ENCODE measurements around the gene SLC4A2.
"Not testable (repeated sequence)": the region's sequence is repeated elsewhere in the genome, so short reads cannot be mapped to it uniquely, and the experiment has no call there.

The SLC4A2 gene

DNA sequence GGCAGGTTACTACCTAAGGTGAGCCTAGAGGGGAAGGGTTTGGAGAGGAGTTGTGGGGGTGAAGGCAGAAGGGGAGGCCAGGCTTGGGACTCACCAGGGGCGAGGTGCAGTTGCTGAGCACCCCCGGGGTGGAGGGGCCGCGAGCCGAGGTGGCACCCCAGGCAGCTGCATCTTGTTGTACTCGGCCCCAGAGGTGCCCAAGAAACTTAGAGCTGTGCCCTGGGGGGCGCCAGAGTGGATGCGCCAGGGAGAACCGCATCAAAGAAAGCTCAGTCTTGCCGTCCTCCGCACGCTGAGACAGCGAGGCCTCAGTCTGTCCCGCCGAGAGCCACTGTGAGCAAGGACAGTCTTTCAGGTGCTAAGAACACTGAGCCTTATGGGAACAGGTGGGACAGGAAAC lies 42.4 kb upstream of the SLC4A2 start:
- no peak for DNase-seq
- TF ChIP-seq POLR2A (IDR thresholded peaks at IDR 0.05; ENCODE audit: low read length) (no peak), GATA1 (IDR thresholded peaks at IDR 0.05; ENCODE audit: low read depth, low read length) (no peak)

DNA sequence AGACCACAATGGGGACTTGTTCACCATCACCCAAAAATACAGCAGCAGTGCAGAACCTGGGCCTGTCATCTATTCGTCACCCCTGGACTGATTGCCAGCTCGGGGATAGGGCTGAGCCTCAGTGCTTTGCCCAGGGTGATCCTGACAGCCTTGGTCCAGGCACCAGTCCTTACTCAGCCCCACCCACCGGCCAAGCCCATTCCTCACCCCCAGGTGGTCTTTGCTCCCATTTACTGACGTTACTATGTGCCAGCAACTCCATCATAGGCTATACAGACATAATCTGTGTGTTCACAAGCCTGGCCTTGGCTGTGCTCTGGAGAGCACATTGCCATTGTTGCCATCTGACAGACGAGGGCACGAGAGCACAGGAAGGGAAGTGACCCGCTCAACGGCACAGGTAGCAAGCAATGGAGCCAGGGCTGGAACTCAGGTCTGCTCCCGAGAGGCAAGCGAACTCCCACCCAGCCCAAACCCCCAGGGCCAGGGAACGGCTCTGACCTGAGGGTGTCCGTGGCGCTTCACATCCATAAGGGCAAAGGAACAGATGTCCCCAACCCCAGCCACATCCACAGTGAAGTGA lies 41.9 kb upstream of the SLC4A2 start:
- DNase-seq, result no peak
- TF ChIP-seq POLR2A (IDR thresholded peaks at IDR 0.05; ENCODE audit: low read length) (no peak), GATA1 (IDR thresholded peaks at IDR 0.05; ENCODE audit: low read depth, low read length) (no peak)

DNA sequence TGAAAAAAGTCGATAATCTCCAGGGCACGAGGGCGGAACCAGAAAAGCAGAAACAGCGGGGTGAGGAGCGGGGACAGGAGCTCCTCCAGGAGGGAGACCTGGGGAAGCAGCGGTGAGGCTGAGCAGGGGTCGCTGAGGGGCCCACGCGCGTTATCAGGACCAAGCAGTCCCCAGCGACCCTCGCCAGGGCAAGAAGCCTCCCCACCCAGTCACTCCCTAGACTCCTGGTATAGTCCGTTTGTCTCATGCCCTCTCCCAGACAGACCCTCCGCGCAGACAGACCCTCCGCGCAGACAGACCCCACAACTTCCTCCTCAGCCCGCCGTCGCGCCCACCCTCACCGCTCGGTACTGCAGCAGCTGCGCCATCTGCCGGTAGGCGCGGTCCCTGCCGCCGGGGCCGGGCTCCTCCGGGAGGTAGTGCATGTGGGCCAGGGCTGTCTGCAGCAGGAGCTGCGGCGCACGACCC lies 41.4 kb upstream of the SLC4A2 start:
- peak; percentile 73 to 79 for DNase-seq
- no peak for TF ChIP-seq GATA1 (IDR thresholded peaks at IDR 0.05; ENCODE audit: low read depth, low read length)
- no peak for TF ChIP-seq POLR2A (IDR thresholded peaks at IDR 0.05; ENCODE audit: low read length)

DNA sequence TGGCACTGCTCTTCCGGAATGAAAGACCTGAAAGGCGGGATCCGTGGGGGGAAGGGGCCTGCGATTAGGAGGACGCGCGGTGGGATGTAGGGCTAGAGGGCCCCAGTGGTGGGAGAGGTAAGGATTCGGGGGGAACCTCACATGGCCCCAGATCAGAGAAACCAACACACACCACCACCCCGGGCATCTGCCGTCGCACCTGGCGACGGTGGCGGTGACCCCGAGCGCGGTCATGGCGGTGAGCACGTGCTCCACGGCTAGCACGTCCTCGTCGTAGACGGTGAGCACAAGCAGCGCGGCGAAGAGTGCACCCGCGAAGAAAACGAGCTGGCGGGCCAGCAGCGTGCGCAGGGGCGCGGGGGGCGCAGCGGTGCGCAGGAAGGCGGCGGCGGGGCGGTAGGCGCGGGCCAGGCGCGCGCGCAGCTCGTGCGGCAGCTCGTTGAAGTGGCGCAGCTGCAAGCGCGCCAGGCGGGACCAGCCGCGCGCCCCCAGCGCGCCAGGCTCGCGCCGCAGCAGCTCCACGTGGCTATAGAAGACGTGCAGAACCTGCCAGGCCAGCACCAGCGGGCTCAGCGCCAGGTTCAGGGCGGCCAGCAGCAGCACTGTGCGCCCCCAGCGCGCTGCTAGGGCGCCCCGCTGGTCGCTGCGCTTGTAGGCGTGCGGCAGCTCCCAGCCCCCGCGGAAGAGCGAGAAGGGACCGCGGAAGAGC lies 40.8 kb upstream of the SLC4A2 start:
- DNase-seq, result peak; percentile 44 to 67
- TF ChIP-seq GATA1 (IDR thresholded peaks at IDR 0.05; ENCODE audit: low read depth, low read length), result no peak
- peak; percentile 6 for TF ChIP-seq POLR2A (IDR thresholded peaks at IDR 0.05; ENCODE audit: low read length)

DNA sequence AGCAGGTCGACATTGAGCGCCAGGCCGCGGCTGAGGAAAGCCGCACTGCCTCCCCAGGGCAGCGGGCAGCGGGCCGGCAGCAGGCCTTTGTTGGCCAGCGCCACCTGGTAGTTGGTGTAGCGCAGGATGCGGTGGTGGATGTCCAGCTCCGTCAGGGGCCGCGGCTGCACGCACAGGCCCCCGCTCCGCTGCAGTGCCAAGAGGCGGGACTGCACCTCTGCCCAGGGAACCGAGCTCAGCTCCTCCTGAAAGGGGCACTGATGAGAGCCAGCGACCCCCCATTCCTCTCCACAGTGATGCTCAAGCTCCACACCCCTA lies 40.3 kb upstream of the SLC4A2 start:
- DNase-seq, result no peak
- TF ChIP-seq GATA1 (IDR thresholded peaks at IDR 0.05; ENCODE audit: low read depth, low read length) (no peak), POLR2A (IDR thresholded peaks at IDR 0.05; ENCODE audit: low read length) (no peak)

DNA sequence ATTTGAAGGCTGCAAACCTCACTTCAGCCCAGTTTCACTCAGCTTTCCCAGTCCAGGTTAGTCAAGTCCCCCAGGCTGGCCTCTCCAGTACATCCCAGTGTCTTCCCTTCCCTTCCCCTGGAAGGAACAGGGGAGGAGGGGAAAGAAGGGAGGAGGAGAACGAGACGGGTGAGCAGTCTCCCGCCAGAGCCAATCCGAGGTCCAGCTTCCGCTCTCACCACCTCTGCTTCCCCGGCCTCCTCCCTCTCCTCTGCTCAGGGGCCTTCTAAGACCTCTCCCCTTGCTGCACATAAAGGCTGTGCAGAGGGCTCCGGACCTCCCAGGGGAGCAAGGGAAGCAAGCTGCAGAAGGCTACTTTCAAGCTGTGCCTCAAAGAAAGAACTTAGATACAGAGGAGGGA lies 39.2 kb upstream of the SLC4A2 start:
- DNase-seq, result no peak
- TF ChIP-seq GATA1 (IDR thresholded peaks at IDR 0.05; ENCODE audit: low read depth, low read length) (no peak), POLR2A (IDR thresholded peaks at IDR 0.05; ENCODE audit: low read length) (no peak)

DNA sequence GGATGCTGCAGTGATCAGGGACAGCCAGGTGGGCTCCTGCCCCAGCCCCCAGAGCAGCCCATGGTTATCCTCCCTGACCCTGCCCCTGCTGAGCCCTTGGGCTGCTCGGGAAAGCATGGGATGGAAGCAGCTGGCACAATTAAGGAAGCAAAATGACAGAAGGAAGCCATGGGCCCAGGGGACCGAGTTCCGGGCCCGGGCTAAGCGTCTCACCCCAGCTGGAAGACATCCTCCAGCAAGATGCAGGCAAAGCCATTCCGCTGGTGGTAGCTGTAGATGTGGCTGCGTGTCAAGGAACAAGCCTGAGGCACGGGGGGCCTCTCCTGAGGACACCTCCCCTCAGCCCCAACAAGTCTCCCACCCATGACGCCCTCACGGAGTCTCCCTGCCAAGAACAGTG lies 36.2 kb upstream of the SLC4A2 start:
- TF ChIP-seq POLR2A (IDR thresholded peaks at IDR 0.05; ENCODE audit: low read length) (no peak), GATA1 (IDR thresholded peaks at IDR 0.05; ENCODE audit: low read depth, low read length) (no peak)
- no peak for DNase-seq

DNA sequence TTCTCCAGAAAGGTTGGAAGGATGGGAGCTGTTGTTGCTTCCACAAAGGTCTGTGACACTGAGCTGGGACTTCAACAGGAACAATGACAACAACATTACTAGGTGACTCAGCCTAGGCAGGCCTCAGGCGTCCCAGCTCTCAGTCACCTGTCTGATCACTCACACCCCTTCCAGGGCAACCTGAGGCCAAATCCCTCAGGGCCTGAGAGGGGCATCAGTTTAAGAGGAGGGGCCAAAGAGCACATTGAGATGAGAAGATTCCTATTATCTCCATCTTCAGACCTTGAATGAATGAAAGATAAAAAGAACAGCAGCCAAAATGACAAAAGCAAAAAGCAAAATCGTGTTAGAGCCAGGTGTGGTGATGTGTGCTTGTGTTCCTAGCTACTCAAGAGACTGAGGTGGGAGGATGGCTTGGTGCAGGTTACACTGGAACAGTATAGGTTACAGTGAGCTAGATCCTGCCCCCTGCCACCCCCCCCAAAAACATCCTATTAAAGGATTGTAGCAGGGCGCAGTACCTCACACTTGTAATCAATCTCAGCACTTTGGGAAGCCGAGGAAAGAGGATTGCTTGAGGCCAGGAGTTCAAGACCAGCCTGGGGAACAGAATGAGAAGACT lies 34.8 kb upstream of the SLC4A2 start, which contains the start of gene ATG9B:
TSS of gene ATG9B (minus strand) at position 60 of the 622 bp plus-strand sequence. CDS start 71 bp downstream, outside the sequence.
- no peak for TF ChIP-seq GATA1 (IDR thresholded peaks at IDR 0.05; ENCODE audit: low read depth, low read length)
- no peak for TF ChIP-seq POLR2A (IDR thresholded peaks at IDR 0.05; ENCODE audit: low read length)
- DNase-seq, result no peak

DNA sequence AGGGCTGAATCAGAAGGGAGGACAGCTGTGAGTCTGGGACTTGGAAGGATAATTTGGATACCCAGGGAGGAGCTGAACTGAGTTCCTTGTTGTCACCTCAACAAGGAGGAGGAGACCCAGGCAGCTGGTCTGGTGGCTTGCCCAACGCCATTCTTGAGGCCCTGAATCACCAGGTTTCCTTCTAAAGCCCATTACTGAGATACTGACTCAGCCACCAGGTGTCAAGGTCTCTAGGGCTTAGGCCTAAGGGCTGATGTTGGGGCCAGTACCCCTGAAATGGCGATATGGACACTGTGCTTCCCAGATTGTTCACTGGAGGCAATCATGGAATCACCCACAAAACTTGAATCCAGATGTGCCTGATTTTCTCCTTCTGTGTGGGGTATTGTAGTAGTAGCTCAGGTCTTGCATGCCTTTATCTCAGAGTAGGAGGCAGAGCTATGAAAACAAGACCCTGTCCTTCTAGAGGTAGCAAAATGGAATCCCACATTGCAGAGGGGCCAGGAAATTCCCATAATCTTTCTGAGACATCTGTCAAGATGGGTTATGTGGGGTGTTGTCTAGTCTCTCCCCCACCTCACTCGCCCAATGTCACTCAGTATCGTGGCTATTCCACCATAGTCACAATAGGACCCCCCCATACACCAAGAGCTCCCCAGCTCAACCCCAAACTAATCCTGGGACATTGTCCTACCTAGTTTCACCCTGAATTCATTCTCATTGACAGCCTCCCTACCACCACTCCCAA lies 33.3 kb upstream of the SLC4A2 start:
- TF ChIP-seq GATA1 (IDR thresholded peaks at IDR 0.05; ENCODE audit: low read depth, low read length), result no peak
- TF ChIP-seq POLR2A (IDR thresholded peaks at IDR 0.05; ENCODE audit: low read length), result no peak
- peak; percentile 35 for DNase-seq

DNA sequence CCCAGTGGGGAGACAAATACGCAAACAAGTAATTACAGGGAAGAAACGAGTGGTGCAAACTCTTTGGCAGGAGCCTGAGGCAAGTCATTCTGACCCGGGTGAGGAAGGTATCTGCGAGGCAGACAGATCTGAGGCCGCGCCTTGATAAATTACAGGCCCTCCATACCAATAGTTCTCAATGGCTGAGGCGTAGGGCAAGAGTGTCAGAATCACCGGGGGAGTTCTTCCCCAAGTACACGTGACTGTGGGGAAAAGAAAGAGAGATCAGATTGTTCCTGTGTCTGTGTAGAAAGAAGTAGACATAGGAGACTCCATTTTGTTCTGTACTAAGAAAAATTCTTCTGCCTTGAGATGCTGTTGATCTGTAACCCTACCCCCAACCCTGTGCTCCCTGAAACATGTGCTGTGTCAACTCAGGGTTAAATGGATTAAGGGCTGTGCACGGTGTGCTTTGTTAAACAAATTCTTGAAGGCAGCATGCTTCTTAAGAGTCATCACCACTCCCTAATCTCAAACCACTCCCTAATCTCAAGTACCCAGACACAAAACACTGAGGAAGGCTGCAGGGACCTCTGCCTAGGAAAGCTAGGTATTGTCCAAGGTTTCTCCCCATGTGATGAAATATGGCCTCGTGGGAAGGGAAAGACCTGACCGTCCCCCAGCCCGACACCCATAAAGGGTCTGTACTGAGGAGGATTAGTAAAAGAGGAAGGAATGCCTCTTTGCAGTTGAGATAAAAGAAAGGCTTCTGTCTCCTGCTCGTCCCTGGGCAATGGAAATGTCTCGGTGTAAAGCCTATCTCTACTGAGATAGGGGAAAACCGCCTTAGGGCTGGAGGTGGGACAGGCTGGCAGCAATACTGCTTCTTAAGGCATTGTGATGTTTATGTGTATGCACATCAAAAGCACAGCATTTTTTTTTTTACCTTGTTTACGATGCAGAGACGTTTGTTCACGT lies 32.3 kb upstream of the SLC4A2 start:
- peak; percentile 66 to 83 for DNase-seq

DNA sequence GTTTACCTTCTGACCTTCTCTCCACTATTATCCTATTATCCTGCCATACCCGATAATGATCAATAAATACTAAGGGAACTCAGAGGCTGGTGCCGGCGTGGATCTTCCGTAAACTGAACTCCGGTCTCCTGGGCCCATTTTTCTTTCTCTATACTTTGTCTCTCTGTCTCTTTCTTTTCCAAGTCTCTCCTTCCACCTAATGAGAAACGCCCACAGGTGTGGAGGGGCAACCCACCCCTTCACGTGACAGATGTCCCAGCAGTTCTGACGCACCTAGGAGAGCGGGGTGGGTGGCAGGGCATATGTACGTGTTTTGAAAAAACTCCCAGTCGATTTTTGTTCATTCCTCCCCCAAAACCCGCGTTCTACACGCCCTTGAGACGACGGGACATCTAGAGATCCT lies 31.7 kb upstream of the SLC4A2 start:
- DNase-seq, result not testable (repeated sequence)

DNA sequence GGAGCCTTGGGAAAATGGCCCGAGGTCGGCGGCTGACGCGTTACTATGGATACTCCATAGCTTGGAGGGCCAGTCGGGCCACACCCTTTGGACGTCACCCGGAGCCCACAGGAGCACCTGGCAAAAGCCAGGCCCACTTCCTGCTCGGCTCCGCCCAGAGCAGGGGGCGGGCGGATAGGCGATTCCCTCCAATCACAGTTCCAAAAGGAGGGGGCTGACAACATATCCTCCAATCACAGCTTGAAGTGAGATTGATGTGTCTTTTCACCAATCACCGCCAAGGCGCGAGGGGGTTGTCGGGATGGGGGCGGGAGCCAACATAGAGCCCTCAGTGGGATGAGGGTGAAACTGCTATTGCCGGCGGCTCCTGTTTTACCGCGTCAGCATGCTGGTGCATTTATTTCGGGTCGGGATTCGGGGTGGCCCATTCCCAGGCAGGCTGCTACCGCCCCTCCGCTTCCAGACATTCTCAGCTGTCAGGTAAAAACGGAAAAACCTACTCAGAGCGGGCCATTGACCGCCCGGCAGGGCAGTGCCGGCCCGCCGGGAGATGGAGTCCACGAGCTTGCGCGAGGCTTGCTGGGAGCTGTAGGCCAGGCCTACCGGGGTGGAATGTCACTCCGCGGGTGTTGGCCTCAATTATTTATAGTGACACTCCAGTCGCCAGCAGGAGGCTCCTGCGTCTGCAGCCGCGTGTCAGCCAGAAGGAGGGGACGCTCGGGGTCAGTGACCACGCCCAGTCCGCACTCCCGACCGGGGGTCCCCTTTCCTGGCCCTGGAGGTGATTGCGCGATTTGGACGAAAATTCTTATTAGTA lies 31.1 kb upstream of the SLC4A2 start, which contains the start of gene ABCB8:
TSS of gene ABCB8 (plus strand) at position 320 of the 817 bp plus-strand sequence. CDS start at position 386, 66 bp downstream.
- no peak for TF ChIP-seq GATA1 (IDR thresholded peaks at IDR 0.05; ENCODE audit: low read depth, low read length)
- peak; percentile 90 for TF ChIP-seq POLR2A (IDR thresholded peaks at IDR 0.05; ENCODE audit: low read length)
- DNase-seq, result peak; percentile 99
